K562 (cell line): Measurements from ENCODE around the gene MAD1L1. TPM values are rescaled to one million over a fixed set of nuclear protein-coding genes. Genes with fewer than 3 reads are reported as not detected.

Experiments used
- ARNT ChIP-seq, 2 experiments: fragments of 450-650 bp; IDR thresholded peaks; 2 replicates each; pipeline ENCODE4 v1.6.1; 2016; ENCODE audit warnings: mild to moderate bottlenecking in 1 of 2
- ERF ChIP-seq: fragments of 450-650 bp; formaldehyde crosslinking; IDR thresholded peaks from 2 replicates; pipeline ENCODE4 v1.4.0; 2020; ENCODE audit warnings: mild to moderate bottlenecking, mixed read lengths
- FOXK1 ChIP-seq: sonication (generic); formaldehyde crosslinking; IDR thresholded peaks from 2 replicates; pipeline ENCODE4 v1.8.0; 2022; ENCODE audit warnings: missing genetic modification reagents, mild to moderate bottlenecking, borderline replicate concordance
- HMG20B ChIP-seq: fragments of 250-450 bp; sonication (Bioruptor Pico); IDR thresholded peaks from 2 replicates; pipeline ENCODE4 v1.5.0; 2021; ENCODE audit warnings: mild to moderate bottlenecking
- KAT7 ChIP-seq: sonication (generic); formaldehyde crosslinking; IDR thresholded peaks from 2 replicates; pipeline ENCODE4 v1.8.0; 2022; ENCODE audit warnings: missing genetic modification reagents, mild to moderate bottlenecking, borderline replicate concordance
- NR2C2 ChIP-seq, 2 experiments: fragments of 200-800 bp in 1 of 2; sonication (Bioruptor generic) in 1 of 2; sonication (generic) in 1 of 2; formaldehyde crosslinking in 1 of 2; IDR thresholded peaks; 2 replicates each; pipeline versions ENCODE4 v1.6.1 to v1.8.0; 2016 to 2022; ENCODE audit warnings: mild to moderate bottlenecking in 1 of 2, missing compliant biosample characterization in 1 of 2, missing genetic modification characterization in 1 of 2, missing genetic modification reagents in 1 of 2
- PRPF4 ChIP-seq: fragments of 200-400 bp; formaldehyde crosslinking; IDR thresholded peaks from one replicate; pipeline ENCODE4 v1.6.1; 2017; ENCODE audit warnings: low read length, low read depth, mild to moderate bottlenecking; ENCODE audit not compliant: insufficient read depth, poor library complexity, severe bottlenecking
- THRAP3 ChIP-seq: fragments of 450-650 bp; IDR thresholded peaks from 2 replicates; pipeline ENCODE4 v1.6.1; 2016; ENCODE audit warnings: mild to moderate bottlenecking, inconsistent platforms, borderline replicate concordance
- ZNF583 ChIP-seq: fragments of 250-450 bp; sonication (Bioruptor Pico); IDR thresholded peaks from 2 replicates; pipeline ENCODE4 v1.4.0; 2020
- ZNF695 ChIP-seq: fragments of 450-650 bp; formaldehyde crosslinking; IDR thresholded peaks from 2 replicates; pipeline ENCODE4 v1.4.0; 2020; ENCODE audit warnings: mild to moderate bottlenecking, moderate library complexity
- ZNF766 ChIP-seq: fragments of 200-800 bp; sonication (Bioruptor generic); conservative IDR thresholded peaks from 2 replicates; pipeline ENCODE4 v1.6.1; 2016; ENCODE audit warnings: missing genetic modification characterization, missing compliant biosample characterization
- polyA plus RNA-seq, 8 experiments: library from polyadenylated mRNA; depleted of rRNA in 4 of 8; stranded (reverse) in 5 of 8; unstranded in 3 of 8; fragments of >200 nt; fragmentation: Nextera tagmentation in 2 of 8; fragmentation: Illumina TruSeq in 1 of 8; extraction: Ambion mirVana in 2 of 8; extraction: Trizol in 1 of 8; gene quantifications; 2 replicates each; pipeline versions ENCODE4 v1.2.1 to v1.2.3, GENCODE V29; 2011 to 2014; ENCODE audit warnings: inconsistent platforms in 1 of 8, missing spikeins in 1 of 8
- total RNA-seq, 7 experiments: library from RNA; depleted of rRNA in 6 of 7; stranded (reverse); fragments of >200 nt in 6 of 7; fragmentation: Illumina TruSeq in 2 of 7; extraction: Trizol in 2 of 7; gene quantifications; 2 replicates each; pipeline versions ENCODE4 v1.2.1 to v1.2.3, GENCODE V29; 2011 to 2021; ENCODE audit warnings: low replicate concordance in 1 of 7
- TF ChIP-seq, protein P1 (sequence below): fragments of 200-400 bp; formaldehyde crosslinking; IDR thresholded peaks from 2 replicates; pipeline ENCODE4 v1.6.1; 2017; ENCODE audit warnings: mild to moderate bottlenecking, low read depth, low read length, moderate library complexity
- TF ChIP-seq, protein P2 (sequence below): fragments of 150-350 bp; IDR thresholded peaks from 2 replicates; pipeline ENCODE4 v1.6.1; 2014; ENCODE audit warnings: low read depth, mild to moderate bottlenecking, low read length, borderline replicate concordance
- TF ChIP-seq, protein P3 (sequence below): IDR thresholded peaks from 2 replicates; pipeline ENCODE4 v1.6.1; 2016; ENCODE audit warnings: missing genetic modification characterization, missing compliant biosample characterization
- TF ChIP-seq, protein P4 (sequence below): fragments of 450-650 bp; IDR thresholded peaks from 2 replicates; pipeline ENCODE4 v1.6.1; 2016; ENCODE audit warnings: borderline replicate concordance

Gene MAD1L1
- total and polyA plus RNA-seq, 9 of the 15 experiments (the other 6 are each of a cell fraction or from before 2014, with no cell fraction given): 1.7 to 89.7 (median 18.0) TPM

DNA sequence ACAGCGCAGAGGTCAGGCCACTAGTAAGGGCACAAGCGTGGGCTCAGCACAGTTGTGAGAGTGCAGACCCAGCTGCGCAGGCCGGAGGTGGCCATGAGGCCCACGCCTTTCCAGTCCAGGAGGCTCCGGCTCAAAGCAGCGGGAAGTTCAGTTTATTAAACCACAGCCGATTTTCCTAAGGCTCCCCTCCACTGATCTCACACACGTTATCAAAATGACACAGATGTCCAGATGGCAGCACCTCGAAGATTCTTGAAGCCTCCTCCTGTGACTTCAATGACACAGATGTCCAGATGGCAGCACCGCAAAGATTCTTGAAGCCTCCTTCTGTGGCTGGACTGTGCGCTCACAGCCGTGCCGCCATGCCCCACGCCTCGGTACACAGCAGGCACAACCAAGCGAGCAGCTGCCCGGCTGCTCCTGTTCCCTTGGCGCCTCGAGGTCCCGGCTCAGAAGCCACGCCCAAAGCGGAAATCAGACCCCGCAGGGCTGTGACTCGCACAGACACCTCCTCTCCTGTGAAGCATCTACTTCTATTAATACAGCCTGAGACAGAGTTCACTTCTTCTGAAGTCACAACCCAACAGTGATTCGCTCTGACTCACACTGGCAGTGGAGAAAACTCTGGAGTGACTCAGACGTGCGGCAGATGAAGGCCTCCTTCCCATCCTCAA is 122.7 kb downstream of the MAD1L1 start (continued):
- TF ChIP-seq HMG20B (no peak), ZNF695 (no peak), ZNF583 (CRISPR knock-in tag) (no peak), FOXK1 (CRISPR knock-in tag) (no peak), NR2C2 (CRISPR knock-in tag; IDR thresholded peaks at IDR 0.05) (no peak), NR2C2 (tag; IDR thresholded peaks at IDR 0.05) (peak; percentile 58), THRAP3 (no peak), KAT7 (CRISPR knock-in tag) (no peak), ARNT (IDR thresholded peaks at IDR 0.05) (0 out of 4 replicates have a peak, but pooled peaks of 1 of the 2 experiments have one; percentile 72), ERF (CRISPR knock-in tag) (no peak), ZNF766 (CRISPR knock-in tag) (peak; percentile 69; the same call in 1 of the 2 replicates), PRPF4 (no peak)
- TF ChIP-seq, protein P1, sequence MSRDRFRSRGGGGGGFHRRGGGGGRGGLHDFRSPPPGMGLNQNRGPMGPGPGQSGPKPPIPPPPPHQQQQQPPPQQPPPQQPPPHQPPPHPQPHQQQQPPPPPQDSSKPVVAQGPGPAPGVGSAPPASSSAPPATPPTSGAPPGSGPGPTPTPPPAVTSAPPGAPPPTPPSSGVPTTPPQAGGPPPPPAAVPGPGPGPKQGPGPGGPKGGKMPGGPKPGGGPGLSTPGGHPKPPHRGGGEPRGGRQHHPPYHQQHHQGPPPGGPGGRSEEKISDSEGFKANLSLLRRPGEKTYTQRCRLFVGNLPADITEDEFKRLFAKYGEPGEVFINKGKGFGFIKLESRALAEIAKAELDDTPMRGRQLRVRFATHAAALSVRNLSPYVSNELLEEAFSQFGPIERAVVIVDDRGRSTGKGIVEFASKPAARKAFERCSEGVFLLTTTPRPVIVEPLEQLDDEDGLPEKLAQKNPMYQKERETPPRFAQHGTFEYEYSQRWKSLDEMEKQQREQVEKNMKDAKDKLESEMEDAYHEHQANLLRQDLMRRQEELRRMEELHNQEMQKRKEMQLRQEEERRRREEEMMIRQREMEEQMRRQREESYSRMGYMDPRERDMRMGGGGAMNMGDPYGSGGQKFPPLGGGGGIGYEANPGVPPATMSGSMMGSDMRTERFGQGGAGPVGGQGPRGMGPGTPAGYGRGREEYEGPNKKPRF: no peak
- TF ChIP-seq, protein P2, sequence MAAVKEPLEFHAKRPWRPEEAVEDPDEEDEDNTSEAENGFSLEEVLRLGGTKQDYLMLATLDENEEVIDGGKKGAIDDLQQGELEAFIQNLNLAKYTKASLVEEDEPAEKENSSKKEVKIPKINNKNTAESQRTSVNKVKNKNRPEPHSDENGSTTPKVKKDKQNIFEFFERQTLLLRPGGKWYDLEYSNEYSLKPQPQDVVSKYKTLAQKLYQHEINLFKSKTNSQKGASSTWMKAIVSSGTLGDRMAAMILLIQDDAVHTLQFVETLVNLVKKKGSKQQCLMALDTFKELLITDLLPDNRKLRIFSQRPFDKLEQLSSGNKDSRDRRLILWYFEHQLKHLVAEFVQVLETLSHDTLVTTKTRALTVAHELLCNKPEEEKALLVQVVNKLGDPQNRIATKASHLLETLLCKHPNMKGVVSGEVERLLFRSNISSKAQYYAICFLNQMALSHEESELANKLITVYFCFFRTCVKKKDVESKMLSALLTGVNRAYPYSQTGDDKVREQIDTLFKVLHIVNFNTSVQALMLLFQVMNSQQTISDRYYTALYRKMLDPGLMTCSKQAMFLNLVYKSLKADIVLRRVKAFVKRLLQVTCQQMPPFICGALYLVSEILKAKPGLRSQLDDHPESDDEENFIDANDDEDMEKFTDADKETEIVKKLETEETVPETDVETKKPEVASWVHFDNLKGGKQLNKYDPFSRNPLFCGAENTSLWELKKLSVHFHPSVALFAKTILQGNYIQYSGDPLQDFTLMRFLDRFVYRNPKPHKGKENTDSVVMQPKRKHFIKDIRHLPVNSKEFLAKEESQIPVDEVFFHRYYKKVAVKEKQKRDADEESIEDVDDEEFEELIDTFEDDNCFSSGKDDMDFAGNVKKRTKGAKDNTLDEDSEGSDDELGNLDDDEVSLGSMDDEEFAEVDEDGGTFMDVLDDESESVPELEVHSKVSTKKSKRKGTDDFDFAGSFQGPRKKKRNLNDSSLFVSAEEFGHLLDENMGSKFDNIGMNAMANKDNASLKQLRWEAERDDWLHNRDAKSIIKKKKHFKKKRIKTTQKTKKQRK: no peak
- TF ChIP-seq, protein P3, sequence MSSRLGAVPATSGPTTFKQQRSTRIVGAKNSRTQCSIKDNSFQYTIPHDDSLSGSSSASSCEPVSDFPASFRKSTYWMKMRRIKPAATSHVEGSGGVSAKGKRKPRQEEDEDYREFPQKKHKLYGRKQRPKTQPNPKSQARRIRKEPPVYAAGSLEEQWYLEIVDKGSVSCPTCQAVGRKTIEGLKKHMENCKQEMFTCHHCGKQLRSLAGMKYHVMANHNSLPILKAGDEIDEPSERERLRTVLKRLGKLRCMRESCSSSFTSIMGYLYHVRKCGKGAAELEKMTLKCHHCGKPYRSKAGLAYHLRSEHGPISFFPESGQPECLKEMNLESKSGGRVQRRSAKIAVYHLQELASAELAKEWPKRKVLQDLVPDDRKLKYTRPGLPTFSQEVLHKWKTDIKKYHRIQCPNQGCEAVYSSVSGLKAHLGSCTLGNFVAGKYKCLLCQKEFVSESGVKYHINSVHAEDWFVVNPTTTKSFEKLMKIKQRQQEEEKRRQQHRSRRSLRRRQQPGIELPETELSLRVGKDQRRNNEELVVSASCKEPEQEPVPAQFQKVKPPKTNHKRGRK (tag): no peak
- TF ChIP-seq, protein P4, sequence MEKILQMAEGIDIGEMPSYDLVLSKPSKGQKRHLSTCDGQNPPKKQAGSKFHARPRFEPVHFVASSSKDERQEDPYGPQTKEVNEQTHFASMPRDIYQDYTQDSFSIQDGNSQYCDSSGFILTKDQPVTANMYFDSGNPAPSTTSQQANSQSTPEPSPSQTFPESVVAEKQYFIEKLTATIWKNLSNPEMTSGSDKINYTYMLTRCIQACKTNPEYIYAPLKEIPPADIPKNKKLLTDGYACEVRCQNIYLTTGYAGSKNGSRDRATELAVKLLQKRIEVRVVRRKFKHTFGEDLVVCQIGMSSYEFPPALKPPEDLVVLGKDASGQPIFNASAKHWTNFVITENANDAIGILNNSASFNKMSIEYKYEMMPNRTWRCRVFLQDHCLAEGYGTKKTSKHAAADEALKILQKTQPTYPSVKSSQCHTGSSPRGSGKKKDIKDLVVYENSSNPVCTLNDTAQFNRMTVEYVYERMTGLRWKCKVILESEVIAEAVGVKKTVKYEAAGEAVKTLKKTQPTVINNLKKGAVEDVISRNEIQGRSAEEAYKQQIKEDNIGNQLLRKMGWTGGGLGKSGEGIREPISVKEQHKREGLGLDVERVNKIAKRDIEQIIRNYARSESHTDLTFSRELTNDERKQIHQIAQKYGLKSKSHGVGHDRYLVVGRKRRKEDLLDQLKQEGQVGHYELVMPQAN: peak; percentile 56; the same call in 1 of the 2 replicates
